Stimulated activated naive CD4-positive, alpha-beta T cell (primary cell): ENCODE data around the gene UBE2V1.
"Not testable (repeated sequence)": the region's sequence is repeated elsewhere in the genome, so short reads cannot be mapped to it uniquely, and the experiment has no call there.

ENCODE experiments used
- DNase-seq, 6 experiments: peaks; one replicate each; lab custom pipeline; 2025; lab: John Stamatoyannopoulos, UW

The UBE2V1 gene

DNA sequence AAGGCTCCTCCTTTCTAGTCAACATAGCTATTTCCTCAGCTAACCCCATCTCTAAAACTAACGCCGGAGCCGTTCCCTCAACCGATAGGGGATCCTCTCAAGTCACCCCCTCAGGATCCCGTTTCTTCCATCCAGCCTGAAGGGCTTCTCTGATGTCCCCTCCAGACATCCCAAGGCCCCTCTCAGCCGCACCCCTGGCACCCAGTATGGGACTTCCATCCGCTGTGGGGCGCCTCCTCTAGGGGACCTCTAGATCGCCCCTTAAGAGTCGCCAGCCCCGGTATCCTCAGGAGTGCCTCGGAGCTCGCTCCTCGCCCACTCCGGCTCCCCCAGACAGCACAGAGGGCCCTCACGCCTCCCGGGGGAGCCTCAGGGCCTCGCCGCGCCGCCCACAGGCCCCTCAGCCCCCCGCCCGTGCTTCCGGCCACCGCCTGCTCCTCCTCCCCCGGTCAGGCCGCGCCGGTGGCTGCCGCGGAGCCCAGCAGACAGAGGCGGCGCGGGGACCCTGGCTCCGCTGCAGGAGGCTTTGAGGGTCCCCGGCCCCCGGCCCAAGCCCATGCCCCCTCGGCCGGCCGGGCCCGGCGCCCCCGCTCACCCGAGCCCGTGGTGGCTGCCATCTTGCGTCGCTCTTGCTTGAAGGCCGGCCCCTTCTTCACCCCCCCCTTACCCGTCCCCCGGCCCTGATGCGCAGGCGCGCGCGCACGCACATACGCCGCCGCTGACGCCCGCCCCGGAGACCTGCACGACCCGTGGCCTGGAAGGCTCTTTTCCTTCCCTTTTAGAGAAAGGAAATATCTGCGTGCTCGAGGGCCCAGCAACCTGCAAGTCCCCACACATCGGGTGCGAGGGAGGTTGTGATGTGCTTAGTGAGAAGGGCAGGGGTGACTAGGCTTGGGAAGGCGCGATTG is at the start of gene UBE2V1:
Gene UBE2V1 (minus strand): TSS at position 639 of the 908 bp plus-strand sequence. CDS start 22 bp downstream, at position 617.
- DNase-seq = peak; percentile 83 to 92 (median 86)

DNA sequence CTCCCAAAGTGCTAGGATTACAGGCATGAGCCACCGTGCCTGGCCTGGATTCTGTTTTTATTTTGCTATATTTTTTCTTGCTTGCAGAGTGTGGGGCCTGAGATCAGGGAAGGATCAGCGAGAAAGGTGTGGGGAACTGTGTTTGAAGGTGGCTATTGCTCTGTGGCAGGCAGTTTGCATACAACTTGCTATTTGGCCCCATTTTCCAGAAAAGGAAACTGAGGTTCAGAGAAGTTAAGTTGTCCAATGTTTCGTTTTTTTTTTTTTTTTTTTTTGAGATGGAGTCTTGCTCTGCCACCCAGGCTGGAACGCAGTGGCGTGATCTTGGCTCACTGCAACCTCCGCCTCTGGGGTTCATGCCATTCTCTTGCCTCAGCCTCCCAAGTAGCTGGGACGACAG is 48.5 kb upstream of the UBE2V1 start:
- not testable (repeated sequence) for DNase-seq

DNA sequence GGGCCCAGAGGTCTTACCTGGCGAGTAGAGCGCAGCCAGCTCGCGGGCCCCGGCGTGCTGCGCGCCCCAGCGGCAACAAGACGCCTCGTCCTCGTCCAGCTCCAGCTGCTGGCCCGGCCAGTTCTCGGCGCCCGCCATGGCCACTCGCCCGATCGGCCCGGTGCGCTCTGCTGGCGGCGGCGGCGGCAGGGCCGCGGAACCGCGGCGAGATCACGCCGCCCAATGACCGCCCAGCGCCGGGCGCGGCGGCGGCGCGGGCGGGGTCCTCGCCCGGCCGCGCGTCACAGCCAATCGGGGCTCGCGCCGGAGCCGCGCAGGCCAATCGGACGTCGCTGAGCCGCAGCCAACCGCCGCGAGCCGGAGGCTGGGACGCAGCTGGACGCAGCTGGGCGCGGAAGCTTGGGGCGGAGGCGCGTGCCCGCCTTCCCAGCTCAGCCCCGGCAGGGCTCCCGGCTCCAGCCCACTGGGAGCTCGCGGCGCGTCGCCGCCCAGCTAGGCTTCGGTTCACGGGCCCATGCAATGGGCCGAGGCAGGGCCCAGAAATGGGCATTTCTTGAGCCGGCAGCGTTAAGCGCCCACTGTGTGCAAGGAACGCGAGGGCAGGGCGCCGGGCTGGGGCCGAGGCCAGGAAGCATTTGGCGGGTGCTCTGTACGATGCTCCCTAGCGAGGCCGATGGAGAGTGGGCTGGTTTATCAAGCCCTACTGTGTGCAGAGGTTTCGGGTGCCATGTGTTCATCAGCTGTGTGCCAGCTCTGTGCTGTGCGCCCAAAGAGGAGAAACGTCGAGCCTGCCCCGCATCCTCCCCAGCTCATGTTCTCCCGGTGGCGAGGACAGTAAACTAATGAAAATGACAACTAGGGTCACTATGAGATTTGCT is 40.8 kb upstream of the UBE2V1 start, which contains the start of gene PEDS1:
Gene PEDS1 (minus strand): TSS at position 224 of the 878 bp plus-strand sequence. CDS start 86 bp downstream, at position 138.
- DNase-seq = peak; percentile 64 to 78 (median 75)

DNA sequence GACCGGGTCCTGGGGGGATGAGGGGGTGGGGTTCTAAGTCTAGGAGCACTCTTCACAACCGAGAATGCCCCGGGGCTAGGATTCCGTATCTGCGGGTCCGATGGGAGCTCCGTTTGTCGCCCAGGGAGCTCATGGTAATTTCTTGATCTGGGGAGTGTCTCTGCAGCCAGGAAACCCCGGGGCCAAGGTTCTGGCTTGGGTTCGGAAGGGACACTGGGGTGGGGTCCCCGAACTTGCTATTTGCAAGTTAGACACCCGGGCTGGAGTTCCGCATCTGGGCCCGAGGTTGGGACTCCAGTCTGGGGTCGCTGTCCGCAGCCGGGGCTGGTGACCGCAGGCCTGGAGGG is 40.2 kb upstream of the UBE2V1 start:
- DNase-seq = no peak

DNA sequence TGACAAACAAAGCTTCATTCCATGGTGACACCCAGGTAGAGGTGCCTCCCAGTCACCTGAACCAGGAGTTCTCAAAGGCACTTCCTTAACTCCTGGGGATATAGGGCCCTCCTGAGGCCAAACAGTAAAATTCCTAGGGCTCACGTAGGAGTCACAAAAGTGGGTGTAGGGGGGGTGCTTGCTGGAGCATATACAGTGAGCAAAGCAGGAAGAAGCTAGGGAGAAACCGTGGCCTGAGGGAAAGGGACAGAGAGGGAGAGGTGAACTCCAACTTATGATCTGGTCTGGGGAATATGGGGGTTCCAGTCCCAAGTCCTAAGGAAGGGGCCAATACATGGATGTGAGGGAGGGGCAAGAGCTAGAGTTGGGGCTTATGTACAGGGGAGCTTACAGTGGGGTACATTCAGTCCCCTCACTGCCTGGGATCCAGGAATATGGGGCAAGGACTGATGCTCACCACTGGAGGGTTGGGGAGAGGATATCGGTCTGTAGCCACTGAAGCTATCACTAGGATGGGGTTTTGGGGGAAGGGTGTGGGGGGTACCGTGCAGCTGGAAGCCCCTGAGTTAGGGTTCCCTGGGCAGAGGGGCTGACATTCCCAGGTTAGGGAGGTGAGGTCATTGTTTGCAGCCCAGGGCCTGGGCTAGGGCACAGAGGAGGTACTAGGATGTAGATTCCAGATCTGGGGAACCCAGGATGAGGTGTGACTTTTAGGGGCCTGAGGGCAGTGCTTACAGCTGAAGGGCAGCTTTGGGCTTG is 39.6 kb upstream of the UBE2V1 start:
- DNase-seq = no peak

DNA sequence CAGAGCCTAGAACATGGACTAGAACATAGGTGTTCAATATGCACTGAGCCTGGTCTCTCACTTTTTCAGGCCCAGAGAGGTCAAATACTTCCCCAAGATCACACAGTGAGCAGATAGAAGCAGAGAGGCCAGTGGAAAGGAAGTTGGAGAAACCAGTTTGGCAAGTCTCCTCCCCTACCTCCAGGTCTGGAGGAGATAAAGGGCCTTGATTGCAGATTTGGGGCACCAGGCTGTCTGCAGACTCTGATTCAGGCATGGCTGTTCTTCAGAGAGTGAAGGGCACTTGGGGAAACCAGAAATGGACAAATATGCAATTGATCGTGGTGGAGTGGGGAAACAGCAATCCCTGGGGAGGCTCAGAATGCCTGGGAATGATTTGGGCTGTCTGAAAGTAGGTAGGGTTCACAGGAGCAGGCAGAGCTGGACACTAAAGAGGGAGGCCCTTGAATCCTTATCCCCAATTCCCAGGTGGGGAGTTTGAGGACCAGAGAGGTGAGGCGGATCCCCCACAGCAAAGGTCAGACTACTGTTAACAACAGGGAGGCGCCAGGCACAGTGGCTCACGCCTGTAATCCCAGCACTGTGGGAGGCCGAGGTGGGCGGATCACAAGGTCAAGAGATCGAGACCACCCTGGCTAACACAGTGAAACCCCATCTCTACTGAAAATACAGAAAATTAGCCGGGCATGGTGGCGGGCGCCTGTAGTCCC is 38.2 kb upstream of the UBE2V1 start:
- DNase-seq = no peak

DNA sequence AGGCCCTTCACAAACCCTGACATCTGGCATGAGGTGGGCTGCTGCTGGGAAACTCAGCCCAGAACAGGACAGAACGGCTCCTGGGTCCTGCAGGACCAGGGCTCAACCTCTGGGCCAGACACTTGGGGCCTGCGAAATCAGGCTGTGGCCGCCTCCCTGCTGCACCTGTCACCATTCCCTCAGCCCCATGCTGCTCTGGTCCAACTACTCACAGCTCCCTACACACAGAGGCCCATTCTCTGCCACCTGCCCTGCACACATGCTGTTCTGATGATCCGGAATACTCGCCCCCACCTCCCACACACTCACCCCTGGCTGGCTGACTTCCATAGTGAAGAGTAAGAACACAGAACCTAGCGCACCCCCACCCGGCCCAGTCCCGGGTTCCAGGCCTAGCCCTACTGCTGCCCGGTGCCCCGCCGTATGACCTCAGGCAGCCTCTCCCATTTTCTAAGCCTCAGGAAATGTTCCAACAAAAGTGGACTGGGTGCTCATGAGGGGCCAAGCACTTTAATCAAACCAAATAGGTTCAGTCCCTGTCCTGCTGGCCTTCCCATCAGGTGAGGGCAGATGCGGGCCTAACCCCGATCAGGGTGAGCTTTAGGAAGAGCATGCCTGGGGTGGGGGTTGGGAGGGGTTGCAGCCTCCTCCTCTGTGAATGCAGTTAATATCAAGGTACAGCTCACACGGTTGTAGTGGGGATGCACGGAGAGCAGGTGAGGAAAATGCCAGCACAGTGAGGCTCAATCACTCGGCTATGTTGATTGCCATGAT is 36.7 kb upstream of the UBE2V1 start:
- DNase-seq = no peak

DNA sequence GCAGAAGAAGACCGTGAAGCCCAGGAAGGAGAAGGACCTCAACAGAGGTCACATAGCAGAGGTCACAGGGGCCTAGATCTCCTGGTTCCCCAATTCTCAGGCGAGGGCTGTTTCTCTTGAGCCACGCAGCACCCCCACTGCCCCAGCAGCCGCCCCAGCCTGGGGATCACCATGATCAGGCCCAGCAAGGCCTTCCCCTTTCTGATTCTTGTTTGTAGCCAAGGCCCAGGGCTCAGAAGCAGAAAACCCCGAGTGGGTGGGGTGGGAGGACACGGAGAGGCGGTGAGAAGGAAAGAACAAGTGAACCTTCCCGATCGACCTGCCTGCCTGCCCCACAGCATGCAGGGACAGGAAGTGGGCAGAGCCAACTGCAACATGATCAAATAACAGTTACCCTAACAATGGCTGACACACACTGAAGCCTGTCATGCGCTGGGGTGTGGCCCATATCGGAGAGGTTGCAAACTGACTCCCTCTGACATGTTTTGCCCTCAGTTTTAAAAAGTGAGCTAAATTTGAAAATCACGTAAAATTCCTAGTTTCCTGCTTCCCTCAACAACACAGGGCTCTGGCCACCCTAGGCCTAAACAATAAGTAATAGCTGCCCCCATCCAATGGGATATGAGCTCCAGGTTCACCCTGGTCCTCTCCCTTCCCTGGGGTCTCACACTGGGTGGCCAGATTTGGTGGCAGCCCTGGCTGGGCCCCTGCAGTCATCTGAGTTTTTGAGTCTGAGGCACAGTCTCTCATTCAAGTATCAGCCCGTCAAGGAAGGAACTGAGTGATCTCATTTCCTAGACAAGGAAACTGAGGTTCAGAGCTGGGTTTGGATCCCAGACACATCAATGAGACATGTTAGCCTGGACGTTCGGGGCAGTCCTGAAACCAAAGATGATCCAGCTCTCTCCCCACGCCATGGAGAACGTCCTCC is 34.0 kb upstream of the UBE2V1 start:
- peak; percentile 58 to 88 (median 79) for DNase-seq

DNA sequence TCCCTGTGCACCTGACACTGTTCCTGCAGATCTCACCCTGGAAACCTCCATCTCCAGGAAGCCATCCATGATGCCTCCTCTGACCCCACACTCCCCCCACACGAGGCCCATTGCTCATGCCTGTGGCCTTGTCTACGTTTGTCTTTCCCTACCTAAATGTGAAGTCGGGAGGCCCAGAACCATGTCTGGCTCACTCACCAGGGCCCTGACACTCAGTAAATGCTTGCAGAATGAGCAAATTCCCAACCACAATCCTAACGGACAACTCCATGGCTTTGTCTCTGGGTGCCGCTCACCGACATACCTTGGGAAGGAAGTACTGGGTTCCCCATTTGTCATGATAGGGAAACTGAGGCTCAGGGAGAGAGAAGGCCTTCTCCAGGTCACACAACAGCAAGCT is 33.3 kb upstream of the UBE2V1 start:
- DNase-seq = no peak

DNA sequence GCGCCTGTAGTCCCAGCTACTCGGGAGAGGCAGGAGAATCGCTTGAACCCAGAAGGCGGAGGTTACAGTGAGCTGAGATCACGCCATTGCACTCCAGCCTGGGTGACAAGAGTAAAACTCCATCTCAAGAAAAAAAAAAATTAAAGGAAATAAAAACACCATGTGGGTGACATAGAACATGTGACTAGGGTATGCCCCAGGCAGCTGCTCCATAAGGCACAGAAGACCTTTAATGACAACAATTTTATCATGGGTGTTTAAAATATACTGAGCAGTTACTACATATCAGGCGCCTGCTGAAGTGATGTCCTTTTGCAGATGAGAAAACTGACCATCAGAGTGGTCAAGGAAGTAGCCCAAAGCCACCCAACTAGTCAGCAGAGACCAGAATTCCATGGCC is 32.6 kb upstream of the UBE2V1 start:
- no peak for DNase-seq

DNA sequence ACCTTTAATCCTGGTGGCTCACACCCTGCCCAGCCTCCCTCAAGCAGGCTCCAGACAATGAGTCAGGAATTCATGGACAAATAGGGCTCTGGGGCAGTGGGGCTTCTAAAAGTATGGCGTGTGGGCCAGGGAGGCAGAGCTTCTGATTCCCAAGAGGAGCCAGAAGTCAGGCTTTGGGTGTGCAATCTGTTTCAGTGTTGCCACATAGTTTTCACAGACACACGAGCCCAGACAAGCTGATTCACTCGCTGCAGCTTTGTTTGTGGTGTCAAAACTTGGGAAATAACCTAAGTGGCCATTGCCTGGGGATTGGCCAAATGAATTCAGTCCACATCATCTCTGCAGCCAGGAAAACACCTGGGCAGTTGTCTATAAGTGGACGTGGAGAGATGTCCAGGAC is 31.4 kb upstream of the UBE2V1 start:
- DNase-seq = no peak

DNA sequence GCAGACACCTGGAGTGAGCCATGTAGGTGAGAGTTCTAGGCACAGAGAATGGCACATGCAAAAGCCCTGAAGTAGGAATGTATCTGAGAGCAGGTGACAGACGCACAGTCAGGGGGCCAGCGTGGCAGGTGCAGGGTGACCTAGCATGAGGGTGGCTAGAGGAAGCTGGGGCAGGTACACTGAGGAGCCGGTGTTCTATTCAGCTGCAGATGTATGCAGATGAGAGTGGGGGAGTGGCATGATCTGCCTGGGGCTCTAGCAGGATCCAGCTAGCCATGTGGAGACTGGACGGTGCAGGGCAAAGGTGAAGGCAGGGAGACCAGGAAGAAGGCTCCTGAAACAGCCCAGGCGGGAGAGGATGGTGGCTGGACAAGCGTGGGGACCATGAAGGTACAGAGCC is 29.9 kb upstream of the UBE2V1 start:
- no peak for DNase-seq

DNA sequence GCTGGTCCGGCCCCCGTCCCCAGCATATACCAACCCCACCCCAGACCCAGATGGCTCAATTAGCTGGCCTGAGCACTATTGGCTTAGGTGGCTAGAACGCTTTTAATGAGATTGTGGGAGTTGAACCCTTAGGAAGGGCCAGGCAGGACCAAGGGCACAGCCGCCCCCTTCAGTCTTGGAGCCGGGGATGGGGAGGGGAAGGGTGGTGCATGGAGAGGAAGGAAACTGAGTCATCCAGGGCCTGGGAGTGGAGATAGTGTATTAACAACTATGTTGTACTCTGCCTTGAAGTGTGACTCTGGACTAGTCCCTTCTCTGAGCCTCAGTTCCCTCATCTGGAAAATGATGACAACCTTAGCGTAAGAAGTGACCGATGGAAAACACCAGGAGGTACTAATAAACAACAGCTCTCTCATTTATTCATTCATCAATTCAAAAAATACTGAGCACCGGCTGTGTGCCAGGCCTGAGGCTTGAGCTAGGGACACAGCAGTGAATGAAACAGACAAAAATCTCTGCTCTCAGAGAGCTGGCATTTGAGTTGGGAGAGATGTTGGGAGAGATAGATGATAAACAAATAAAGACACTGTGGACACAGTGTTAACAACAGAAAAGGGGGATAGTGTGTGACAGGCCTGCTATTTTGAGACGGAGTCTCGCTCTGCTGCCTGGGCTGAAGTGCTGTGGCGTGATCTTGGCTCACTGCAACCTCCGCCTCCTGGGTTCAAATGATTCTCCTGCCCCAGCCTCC is 29.0 kb upstream of the UBE2V1 start:
- no peak for DNase-seq

DNA sequence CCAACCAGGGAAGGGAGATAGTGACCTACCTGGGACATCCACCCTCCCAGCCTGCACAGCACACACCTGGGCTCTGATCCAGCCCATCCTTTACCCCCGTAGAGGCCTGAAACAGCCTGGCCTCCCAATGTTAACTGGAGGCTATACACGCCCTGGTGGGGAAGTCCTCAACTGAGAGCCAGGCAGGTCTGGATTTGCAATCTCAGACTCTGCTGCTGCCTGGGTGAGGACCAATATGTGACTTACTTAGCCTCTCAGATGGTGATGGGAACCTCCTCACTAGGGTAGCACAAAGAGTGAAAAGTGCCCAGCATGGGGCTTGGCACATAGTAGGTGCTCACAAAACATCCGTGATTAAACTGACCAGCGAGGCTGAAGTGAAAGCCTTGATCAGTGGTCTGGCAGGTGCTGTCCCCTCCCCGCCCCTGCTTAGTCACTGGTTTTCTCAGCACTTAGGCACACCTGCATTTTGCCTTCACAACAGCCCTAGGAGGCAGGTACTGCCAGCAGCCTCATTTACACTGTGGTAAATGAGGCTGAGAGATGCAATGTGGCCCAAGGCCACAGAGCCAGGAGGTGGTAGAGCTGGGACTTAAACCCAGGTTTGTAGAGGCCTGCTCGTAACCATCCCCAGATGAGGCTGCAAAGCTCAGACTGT is 28.2 kb upstream of the UBE2V1 start:
- no peak for DNase-seq

DNA sequence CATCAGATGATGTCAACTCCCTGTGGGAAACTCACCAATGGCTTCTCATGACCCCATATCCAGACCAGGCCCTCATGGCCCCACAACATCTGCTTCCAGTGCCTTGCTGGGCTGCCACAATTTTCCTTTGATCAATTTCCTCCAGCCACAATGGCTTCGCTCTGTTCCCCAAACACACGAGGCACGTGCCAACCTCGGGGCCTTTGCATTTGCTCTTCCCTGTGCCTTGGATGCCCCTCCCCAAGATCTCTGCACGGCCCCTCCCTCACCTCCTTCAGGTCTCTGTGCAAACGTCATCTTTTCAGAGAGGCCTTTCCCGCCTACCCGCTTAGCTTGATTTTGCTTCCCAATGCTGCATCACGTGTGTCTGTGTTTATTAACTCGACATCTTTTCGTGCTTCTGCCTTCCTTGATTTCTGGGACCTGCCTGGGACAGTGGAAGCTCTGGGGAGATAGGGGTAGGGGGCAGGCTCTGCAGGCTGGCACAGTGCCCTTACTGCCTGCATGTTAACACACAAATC is 27.4 kb upstream of the UBE2V1 start:
- DNase-seq = no peak

DNA sequence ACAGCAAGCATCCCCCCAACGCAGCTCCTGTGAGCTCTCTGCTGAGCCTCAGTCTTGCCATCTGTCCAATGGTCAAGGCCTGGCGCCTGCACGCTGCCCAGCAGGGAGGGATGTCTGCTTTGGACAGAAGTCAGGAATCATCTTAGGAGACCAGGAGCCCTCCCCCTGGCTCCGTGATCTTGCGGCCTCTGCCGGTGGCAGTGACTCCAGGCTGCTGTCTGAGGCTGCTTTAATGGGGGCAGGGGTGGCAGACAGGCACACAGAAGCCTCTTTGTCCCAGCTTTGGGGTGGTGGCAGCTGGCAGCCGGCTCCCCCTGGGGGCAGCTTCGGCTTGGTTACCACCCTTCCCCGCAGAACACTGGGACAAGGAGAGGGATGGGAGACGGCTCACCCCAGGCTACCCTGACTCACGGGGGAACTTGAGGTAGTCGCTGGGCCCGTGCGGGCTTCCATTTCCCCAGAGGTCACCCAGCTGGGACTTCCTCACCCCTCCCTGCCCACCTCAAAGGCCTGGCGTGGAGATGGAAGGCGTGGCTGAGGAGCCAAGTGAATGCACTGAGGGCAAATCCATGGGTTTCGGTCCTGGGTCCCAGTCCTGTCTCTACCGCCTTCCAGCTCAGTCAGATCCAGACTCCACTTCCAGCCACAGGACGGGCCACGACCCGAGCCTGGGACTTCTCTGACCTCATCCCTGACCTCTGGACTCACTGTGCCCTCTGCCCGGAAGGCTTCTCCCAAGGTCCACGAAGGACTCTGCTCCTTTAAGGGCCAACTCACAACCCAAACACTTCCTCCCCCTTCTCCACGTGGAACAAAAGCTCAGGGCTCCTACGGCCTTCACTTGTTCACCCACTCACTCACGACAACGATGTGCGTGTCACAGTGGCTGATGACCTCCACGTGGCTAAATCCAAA is 25.8 kb upstream of the UBE2V1 start:
- no peak for DNase-seq

DNA sequence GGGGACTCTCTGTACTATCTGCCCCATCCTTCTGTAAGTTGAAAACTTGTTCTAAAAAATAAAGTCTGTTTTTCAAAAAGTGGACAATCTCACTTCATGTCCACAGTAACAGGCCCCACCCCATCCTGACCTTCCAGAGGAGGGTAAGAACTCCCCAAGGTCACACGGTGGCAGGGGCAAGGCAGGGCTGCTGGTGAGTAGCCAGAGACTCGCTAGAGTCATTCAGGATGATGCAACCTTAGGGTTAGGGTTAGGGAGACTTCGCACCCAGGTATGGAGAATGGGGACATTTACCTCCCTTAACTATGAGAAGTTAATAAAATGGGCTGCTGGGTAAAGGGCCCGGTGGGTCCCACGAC is 25.1 kb upstream of the UBE2V1 start:
- no peak for DNase-seq
